GM23338 (cell line): ENCODE results near the gene PARP2. TPM values are rescaled to one million over a fixed set of nuclear protein-coding genes. Genes with fewer than 3 reads are reported as not detected.

Experiments used
- ATAC-seq: fragments of 200-7000 bp; cut with Tn5 transposase; 3 replicates; pipeline ENCODE4 v1.9.1; 2020
- DNase-seq: peaks from one replicate; pipeline ENCODE4 v3.0.0-alpha.2; 2015; ENCODE audit warnings: low spot score
- H2AFZ ChIP-seq: fragments of 200-600 bp; sonication (generic); 2 replicates; pipeline ENCODE4 v1.8.0; 2016; ENCODE audit warnings: antibody characterized with exemption, mild to moderate bottlenecking, moderate library complexity
- H3F3A ChIP-seq: fragments of 200-600 bp; sonication (generic); replicated peaks from 2 replicates; pipeline ENCODE4 v1.8.0; 2017; ENCODE audit warnings: antibody characterized with exemption, mixed run types, low read depth
- H3K27ac ChIP-seq: fragments of 200-600 bp; sonication (generic); 2 replicates; pipeline ENCODE4 v1.6.1; 2016; ENCODE audit warnings: low read depth
- H3K27me3 ChIP-seq: fragments of 200-600 bp; sonication (generic); 2 replicates; pipeline ENCODE4 v1.8.0; 2016; ENCODE audit warnings: mild to moderate bottlenecking, mixed run types, moderate library complexity; ENCODE audit not compliant: insufficient read depth
- H3K36me3 ChIP-seq: fragments of 200-600 bp; sonication (generic); 2 replicates; pipeline ENCODE4 v1.8.0; 2016; ENCODE audit warnings: mild to moderate bottlenecking; ENCODE audit not compliant: insufficient read depth
- H3K4me1 ChIP-seq: fragments of 200-600 bp; sonication (generic); 2 replicates; pipeline ENCODE4 v1.8.0; 2016; ENCODE audit warnings: mild to moderate bottlenecking, moderate library complexity; ENCODE audit not compliant: insufficient read depth
- H3K4me2 ChIP-seq: fragments of 200-600 bp; sonication (generic); 2 replicates; pipeline ENCODE4 v1.7.1; 2017; ENCODE audit warnings: mixed run types
- H3K4me3 ChIP-seq: fragments of 200-600 bp; sonication (generic); 2 replicates; pipeline ENCODE4 v1.6.1; 2016; ENCODE audit warnings: mixed run types
- H3K79me2 ChIP-seq: fragments of 200-600 bp; sonication (generic); replicated peaks from 2 replicates; pipeline ENCODE4 v1.8.0; 2017; ENCODE audit warnings: mild to moderate bottlenecking; ENCODE audit not compliant: insufficient read depth
- H3K9me2 ChIP-seq: fragments of 200-600 bp; sonication (generic); 2 replicates; pipeline ENCODE4 v1.8.0; 2017; ENCODE audit not compliant: insufficient read depth
- H4K20me1 ChIP-seq: fragments of 200-600 bp; sonication (generic); replicated peaks from 2 replicates; pipeline ENCODE4 v1.8.0; 2017; ENCODE audit warnings: mild to moderate bottlenecking; ENCODE audit not compliant: insufficient read depth
- H3K27ac Mint-ChIP-seq: 2 replicates; pipeline ENCODE4 v1.8.0; 2020; ENCODE audit warnings: inconsistent platforms, mild to moderate bottlenecking, moderate library complexity, mixed read lengths
- H3K27me3 Mint-ChIP-seq: 3 replicates; pipeline ENCODE4 v1.8.0; 2022; ENCODE audit warnings: low read depth, mild to moderate bottlenecking, moderate library complexity, mixed read lengths, inconsistent platforms; ENCODE audit not compliant: insufficient read depth, poor library complexity
- H3K36me3 Mint-ChIP-seq: 3 replicates; pipeline ENCODE4 v1.8.0; 2021; ENCODE audit warnings: low read depth, mild to moderate bottlenecking, inconsistent platforms, moderate library complexity, mixed read lengths
- H3K4me1 Mint-ChIP-seq: 3 replicates; pipeline ENCODE4 v1.8.0; 2020; ENCODE audit warnings: mild to moderate bottlenecking, inconsistent platforms, mixed read lengths
- H3K4me3 Mint-ChIP-seq: 3 replicates; pipeline ENCODE4 v1.8.0; 2021; ENCODE audit warnings: moderate library complexity, mild to moderate bottlenecking, inconsistent platforms, mixed read lengths
- H3K9me3 Mint-ChIP-seq: 3 replicates; pipeline ENCODE4 v1.8.0; 2020; ENCODE audit warnings: moderate library complexity, mild to moderate bottlenecking, inconsistent platforms, mixed read lengths
- CREB1 ChIP-seq: fragments of 250-450 bp; sonication (Bioruptor Pico); IDR thresholded peaks from 2 replicates; pipeline ENCODE4 v1.5.0; 2020; ENCODE audit warnings: low read depth, mild to moderate bottlenecking, moderate library complexity
- CTCF ChIP-seq, 2 experiments: fragments of 200-600 bp in 1 of 2; sonication (generic) in 1 of 2; conservative IDR thresholded peaks; 2 replicates each; pipeline versions ENCODE4 v1.5.1 to v1.6.1; 2016 to 2017; ENCODE audit warnings: antibody characterized with exemption in 2 of 2, low read depth in 2 of 2, mild to moderate bottlenecking in 2 of 2, moderate library complexity in 1 of 2
- ETS1 ChIP-seq: IDR thresholded peaks from 2 replicates; pipeline ENCODE4 v1.6.1; 2016; ENCODE audit warnings: antibody characterized with exemption
- EZH2 ChIP-seq: fragments of 200-600 bp; sonication (generic); IDR thresholded peaks from one replicate; pipeline ENCODE4 v1.8.0; 2017; ENCODE audit warnings: antibody characterized with exemption, mild to moderate bottlenecking, low read depth; ENCODE audit not compliant: unreplicated experiment
- EZH2phosphoT487 ChIP-seq: fragments of 200-600 bp; sonication (generic); IDR thresholded peaks from one replicate; pipeline ENCODE4 v1.8.1; 2018; ENCODE audit warnings: antibody characterized with exemption; ENCODE audit not compliant: unreplicated experiment
- JUNB ChIP-seq: IDR thresholded peaks from one replicate; pipeline ENCODE4 v1.6.1; 2016; ENCODE audit warnings: antibody characterized with exemption; ENCODE audit not compliant: unreplicated experiment
- NANOG ChIP-seq: IDR thresholded peaks from 2 replicates; pipeline ENCODE4 v1.6.1; 2016; ENCODE audit warnings: antibody characterized with exemption, borderline replicate concordance
- POLR2AphosphoS5 ChIP-seq: IDR thresholded peaks from 2 replicates; pipeline ENCODE4 v1.6.1; 2016; ENCODE audit warnings: antibody characterized with exemption, low read depth
- REST ChIP-seq: IDR thresholded peaks from one replicate; pipeline ENCODE4 v1.6.1; 2018; ENCODE audit warnings: antibody characterized with exemption; ENCODE audit not compliant: unreplicated experiment
- STAT1 ChIP-seq: IDR thresholded peaks from one replicate; pipeline ENCODE4 v1.6.1; 2016; ENCODE audit warnings: antibody characterized with exemption; ENCODE audit not compliant: unreplicated experiment
- ZNF114 ChIP-seq: fragments of 250-450 bp; sonication (Bioruptor Pico); IDR thresholded peaks from 2 replicates; pipeline ENCODE4 v1.5.0; 2020; ENCODE audit warnings: mild to moderate bottlenecking, moderate library complexity
- ZNF331 ChIP-seq: fragments of 250-450 bp; sonication (Bioruptor Pico); IDR thresholded peaks from 2 replicates; pipeline ENCODE4 v1.5.0; 2020; ENCODE audit warnings: low read depth, mild to moderate bottlenecking, moderate library complexity
- ZNF462 ChIP-seq: fragments of 250-450 bp; sonication (Bioruptor Pico); IDR thresholded peaks from 2 replicates; pipeline ENCODE4 v1.5.0; 2020; ENCODE audit warnings: mild to moderate bottlenecking, moderate library complexity
- polyA plus RNA-seq: library from polyadenylated mRNA; unstranded; fragments of >200 nt; fragmentation: Nextera tagmentation; extraction: Ambion mirVana; gene quantifications from 2 replicates; pipeline ENCODE4 v1.2.1, GENCODE V29; 2016
- total RNA-seq: library from RNA; depleted of rRNA; stranded (reverse); fragments of >200 nt; shearing (Covaris generic); gene quantifications from 2 replicates; pipeline ENCODE4 v1.2.3, GENCODE V29; 2014

PARP2 gene
- total and polyA plus RNA-seq, 2 experiments from 2014 or later, result 27.8 to 42.7 TPM

- H4K20me1 ChIP-seq, result no peaks in the 10 kb centered on the region
- no peaks in the 10 kb centered on the region for H3K27me3 ChIP-seq
- H3K27ac ChIP-seq, result no peak overlapping the region
- no peaks in the 10 kb centered on the region for H3K9me3 Mint-ChIP-seq
- H3K4me3 ChIP-seq, result no peak overlapping the region
- H3K36me3 Mint-ChIP-seq, result peaks cover 44% of the 10 kb centered on the region
- H3K79me2 ChIP-seq, result no peaks in the 10 kb centered on the region
- no peak for TF ChIP-seq CTCF (conservative IDR thresholded peaks at IDR 0.05; ENCODE audit: low read depth in 2 of 2)
- TF ChIP-seq POLR2AphosphoS5, result no peak
- TF ChIP-seq CREB1, result no peak
- TF ChIP-seq REST, result no peak
- TF ChIP-seq EZH2phosphoT487, result no peak
- no peak for TF ChIP-seq NANOG
- TF ChIP-seq ETS1, result no peak
- TF ChIP-seq ZNF114 (CRISPR knock-in tag), result no peak
- no peak for TF ChIP-seq ZNF331 (CRISPR knock-in tag)
- no peak for TF ChIP-seq STAT1
- TF ChIP-seq JUNB, result no peak
- no peak for TF ChIP-seq ZNF462 (CRISPR knock-in tag)
- no peak for TF ChIP-seq EZH2
- no peak overlapping the region for H3K4me2 ChIP-seq
- DNase-seq (no peak), ATAC-seq (no peak)
- no peaks in the 10 kb centered on the region for H3F3A ChIP-seq
- no peaks in the 10 kb centered on the region for H3K4me1 ChIP-seq
- H3K27me3 Mint-ChIP-seq, result peaks cover 7% of the 10 kb centered on the region
- H2AFZ ChIP-seq, result no peak overlapping the region
- H3K27ac Mint-ChIP-seq, result no peak overlapping the region
- peaks cover 6% of the 10 kb centered on the region; the same call in 2 of the 3 replicates for H3K4me1 Mint-ChIP-seq
- H3K4me3 Mint-ChIP-seq, result no peak overlapping the region
- no peaks in the 10 kb centered on the region for H3K9me2 ChIP-seq
- peaks cover 3% of the 10 kb centered on the region for H3K36me3 ChIP-seq
These were observed 48.1 kb downstream of the PARP2 start for GRCh38 chr14:20391505-20391904.
